SK-N-SH treated with all-trans-retinoic acid at 6 μM for 48 hours (cell line): ENCODE data around the gene PANX2.

Experiments used
- ATAC-seq: fragments of 200-7000 bp; cut with Tn5 transposase; 3 replicates; pipeline ENCODE4 v1.9.1; 2020; ENCODE audit warnings: mild to moderate bottlenecking, moderate library complexity
- ARNTL ChIP-seq: fragments of 450-650 bp; formaldehyde crosslinking; IDR thresholded peaks from 2 replicates; pipeline ENCODE4 v1.5.0; 2020; ENCODE audit warnings: low read depth, mild to moderate bottlenecking, moderate library complexity, borderline replicate concordance
- BACH2 ChIP-seq: fragments of 250-450 bp; sonication (Bioruptor Pico); IDR thresholded peaks from 2 replicates; pipeline ENCODE4 v1.9.0; 2021; ENCODE audit warnings: mild to moderate bottlenecking, borderline replicate concordance
- CREB5 ChIP-seq: fragments of 250-450 bp; sonication (Bioruptor Pico); IDR thresholded peaks from 2 replicates; pipeline ENCODE4 v1.5.1; 2020; ENCODE audit warnings: low read depth, mild to moderate bottlenecking, moderate library complexity
- CSDC2 ChIP-seq: fragments of 250-450 bp; sonication (Bioruptor Pico); IDR thresholded peaks from 2 replicates; pipeline ENCODE4 v1.5.0; 2020; ENCODE audit warnings: mild to moderate bottlenecking, moderate library complexity
- ESRRG ChIP-seq: fragments of 250-450 bp; sonication (Bioruptor Pico); IDR thresholded peaks from 2 replicates; pipeline ENCODE4 v1.6.1; 2021; ENCODE audit warnings: mild to moderate bottlenecking
- GLIS3 ChIP-seq: fragments of 250-450 bp; sonication (Bioruptor Pico); IDR thresholded peaks from 2 replicates; pipeline ENCODE4 v1.5.0; 2020; ENCODE audit warnings: mild to moderate bottlenecking, moderate library complexity
- ISL1 ChIP-seq: fragments of 250-450 bp; sonication (Bioruptor Pico); IDR thresholded peaks from 2 replicates; pipeline ENCODE4 v2.1.2; 2022; ENCODE audit warnings: mild to moderate bottlenecking, moderate library complexity
- OSR1 ChIP-seq: fragments of 250-450 bp; sonication (Bioruptor Pico); IDR thresholded peaks from 2 replicates; pipeline ENCODE4 v1.8.0; 2022; ENCODE audit warnings: moderate library complexity, mild to moderate bottlenecking, inconsistent platforms
- PATZ1 ChIP-seq: fragments of 250-450 bp; sonication (Bioruptor Pico); IDR thresholded peaks from 2 replicates; pipeline ENCODE4 v1.8.0; 2020; ENCODE audit warnings: mild to moderate bottlenecking, moderate library complexity, borderline replicate concordance
- PPARA ChIP-seq: fragments of 250-450 bp; sonication (Bioruptor Pico); IDR thresholded peaks from 2 replicates; pipeline ENCODE4 v1.5.0; 2020; ENCODE audit warnings: mild to moderate bottlenecking, borderline replicate concordance
- RARB ChIP-seq: fragments of 250-450 bp; sonication (Bioruptor Pico); IDR thresholded peaks from 2 replicates; pipeline ENCODE4 v1.8.0; 2021; ENCODE audit warnings: mild to moderate bottlenecking, moderate library complexity
- TCF4 ChIP-seq: fragments of 250-450 bp; sonication (Bioruptor Pico); IDR thresholded peaks from 2 replicates; pipeline ENCODE4 v1.8.0; 2021; ENCODE audit warnings: mild to moderate bottlenecking, moderate library complexity, borderline replicate concordance
- TOX ChIP-seq: fragments of 250-450 bp; sonication (Bioruptor Pico); IDR thresholded peaks from 2 replicates; pipeline ENCODE4 v1.8.0; 2021; ENCODE audit warnings: mild to moderate bottlenecking, moderate library complexity, borderline replicate concordance
- TSHZ2 ChIP-seq: fragments of 250-450 bp; sonication (Bioruptor Pico); IDR thresholded peaks from 2 replicates; pipeline ENCODE4 v1.5.0; 2020; ENCODE audit warnings: mild to moderate bottlenecking, moderate library complexity
- ZC3H10 ChIP-seq: fragments of 250-450 bp; sonication (Bioruptor Pico); IDR thresholded peaks from 2 replicates; pipeline ENCODE4 v1.5.1; 2021; ENCODE audit warnings: mild to moderate bottlenecking, moderate library complexity
- ZFP3 ChIP-seq: fragments of 250-450 bp; sonication (Bioruptor Pico); IDR thresholded peaks from 2 replicates; pipeline ENCODE4 v1.5.0; 2020; ENCODE audit warnings: mild to moderate bottlenecking, moderate library complexity
- ZFP30 ChIP-seq: fragments of 450-650 bp; formaldehyde crosslinking; IDR thresholded peaks from 2 replicates; pipeline ENCODE4 v1.5.0; 2022; ENCODE audit warnings: mild to moderate bottlenecking, moderate library complexity
- ZNF565 ChIP-seq: fragments of 450-650 bp; formaldehyde crosslinking; conservative IDR thresholded peaks from 2 replicates; pipeline ENCODE4 v1.5.0; 2020; ENCODE audit warnings: low read depth, mild to moderate bottlenecking, moderate library complexity
- ZNF70 ChIP-seq: fragments of 450-650 bp; formaldehyde crosslinking; IDR thresholded peaks from 2 replicates; pipeline ENCODE4 v1.5.0; 2020; ENCODE audit warnings: mild to moderate bottlenecking, moderate library complexity
- ZNF8 ChIP-seq: fragments of 450-650 bp; formaldehyde crosslinking; IDR thresholded peaks from 2 replicates; pipeline ENCODE4 v1.5.0; 2020; ENCODE audit warnings: mild to moderate bottlenecking, moderate library complexity
- TF ChIP-seq, protein P1 (sequence below): fragments of 250-450 bp; sonication (Bioruptor Pico); IDR thresholded peaks from 2 replicates; pipeline ENCODE4 v1.8.0; 2021; ENCODE audit warnings: low read depth, mild to moderate bottlenecking, moderate library complexity, borderline replicate concordance

PANX2 gene

GRCh38 chr22:50123119-50123518, 47.4 kb upstream of the PANX2 start:
- no peak for ATAC-seq
- TF ChIP-seq GLIS3 (CRISPR knock-in tag) (no peak), ESRRG (CRISPR knock-in tag) (no peak), ZNF8 (CRISPR knock-in tag) (no peak), ZC3H10 (CRISPR knock-in tag) (no peak), ISL1 (CRISPR knock-in tag) (no peak), TOX (CRISPR knock-in tag) (no peak), BACH2 (no peak), ZNF70 (CRISPR knock-in tag) (no peak), CREB5 (CRISPR knock-in tag) (no peak), ZFP30 (no peak), ARNTL (CRISPR knock-in tag) (no peak), PATZ1 (CRISPR knock-in tag) (no peak), ZFP3 (CRISPR knock-in tag) (no peak), CSDC2 (CRISPR knock-in tag) (no peak), TCF4 (CRISPR knock-in tag) (no peak), ZNF565 (CRISPR knock-in tag) (no peak), PPARA (no peak), RARB (no peak), TSHZ2 (CRISPR knock-in tag) (no peak)
- TF ChIP-seq, protein P1, sequence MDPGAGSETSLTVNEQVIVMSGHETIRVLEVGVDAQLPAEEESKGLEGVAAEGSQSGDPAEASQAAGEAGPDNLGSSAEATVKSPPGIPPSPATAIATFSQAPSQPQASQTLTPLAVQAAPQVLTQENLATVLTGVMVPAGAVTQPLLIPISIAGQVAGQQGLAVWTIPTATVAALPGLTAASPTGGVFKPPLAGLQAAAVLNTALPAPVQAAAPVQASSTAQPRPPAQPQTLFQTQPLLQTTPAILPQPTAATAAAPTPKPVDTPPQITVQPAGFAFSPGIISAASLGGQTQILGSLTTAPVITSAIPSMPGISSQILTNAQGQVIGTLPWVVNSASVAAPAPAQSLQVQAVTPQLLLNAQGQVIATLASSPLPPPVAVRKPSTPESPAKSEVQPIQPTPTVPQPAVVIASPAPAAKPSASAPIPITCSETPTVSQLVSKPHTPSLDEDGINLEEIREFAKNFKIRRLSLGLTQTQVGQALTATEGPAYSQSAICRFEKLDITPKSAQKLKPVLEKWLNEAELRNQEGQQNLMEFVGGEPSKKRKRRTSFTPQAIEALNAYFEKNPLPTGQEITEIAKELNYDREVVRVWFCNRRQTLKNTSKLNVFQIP (CRISPR knock-in tag) = no peak

- no peak for TF ChIP-seq ESRRG (CRISPR knock-in tag)
- TF ChIP-seq OSR1 (CRISPR knock-in tag) = no peak
- TF ChIP-seq CREB5 (CRISPR knock-in tag) = no peak
- no peak for TF ChIP-seq TSHZ2 (CRISPR knock-in tag)
- TF ChIP-seq, protein P1 (CRISPR knock-in tag) = no peak
- TF ChIP-seq TCF4 (CRISPR knock-in tag) = no peak
- TF ChIP-seq ZFP30 = no peak
- TF ChIP-seq, all 23 proteins: peak for 0
- no peak for ATAC-seq
These were observed 45.5 kb upstream of the PANX2 start for GRCh38 chr22:50125029-50125428.
